Stimulated activated CD4-positive, alpha-beta T cell treated with anti-CD3 and anti-CD28 coated beads, Interleukin-4, amount 100 ng/mL, for 4 hours (primary cell): ENCODE results near the gene KIF13A.
"Not testable (repeated sequence)": the region's sequence is repeated elsewhere in the genome, so short reads cannot be mapped to it uniquely, and the experiment has no call there.

Experiments used
- DNase-seq, 2 experiments: peaks; one replicate each; pipeline ENCODE4 v3.0.0-alpha.2; 2020

The KIF13A gene

DNA sequence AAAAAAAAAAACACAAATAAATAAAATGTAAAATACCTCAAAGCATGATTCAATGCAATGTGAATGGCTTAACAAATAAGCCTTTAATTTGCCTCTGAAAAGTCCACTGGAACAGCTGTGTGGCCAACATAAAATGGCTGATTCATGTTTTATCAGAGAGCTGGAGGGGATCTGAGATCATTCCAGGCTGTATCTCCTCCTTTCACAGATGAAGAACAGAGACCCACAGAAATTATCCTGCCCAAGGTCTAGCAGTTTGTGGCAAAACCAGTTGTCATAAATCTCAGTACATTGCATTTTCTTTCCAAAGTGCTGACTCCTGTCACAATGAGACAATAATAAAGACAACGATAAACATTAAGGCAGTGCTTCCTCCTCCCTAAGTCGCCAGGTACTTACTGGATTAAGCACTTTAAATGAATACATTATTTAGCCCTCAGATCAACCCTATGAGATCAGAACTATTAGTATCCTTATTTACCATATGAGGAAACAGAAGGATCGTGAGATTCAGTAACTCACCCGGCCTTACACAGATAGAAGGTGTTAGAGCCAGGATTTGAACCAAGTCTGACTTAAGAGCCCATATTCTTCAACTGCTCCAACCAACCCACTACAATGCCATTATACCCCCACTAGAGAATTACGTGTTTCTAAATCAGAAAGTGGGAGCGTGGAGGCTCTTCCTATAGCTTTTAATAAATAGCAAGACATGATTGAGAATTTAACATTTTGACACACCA lies 118.3 kb downstream of the KIF13A start:
- no peak for DNase-seq

DNA sequence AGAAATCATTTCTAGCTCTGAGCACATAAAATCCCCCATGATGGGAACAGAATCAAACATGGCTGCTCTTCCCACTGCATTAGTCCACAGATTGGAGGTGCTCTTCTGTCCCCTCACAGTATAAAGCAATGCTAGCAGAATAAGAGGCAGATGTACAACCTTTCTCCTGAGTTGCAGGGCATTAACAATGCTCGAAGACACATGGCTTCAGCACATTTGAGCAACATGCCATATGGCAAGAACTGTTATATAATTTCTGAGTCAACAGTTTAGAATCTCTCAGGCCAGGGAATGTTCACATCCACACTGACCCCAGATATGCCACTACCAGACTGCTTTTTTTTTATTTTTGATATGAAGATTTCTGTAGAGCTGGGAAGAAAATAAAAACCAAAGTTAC lies 119.6 kb downstream of the KIF13A start:
- no peak for DNase-seq

GRCh38 chr6:17866876-17867444 lies 120.5 kb downstream of the KIF13A start:
- DNase-seq, result no peak

DNA sequence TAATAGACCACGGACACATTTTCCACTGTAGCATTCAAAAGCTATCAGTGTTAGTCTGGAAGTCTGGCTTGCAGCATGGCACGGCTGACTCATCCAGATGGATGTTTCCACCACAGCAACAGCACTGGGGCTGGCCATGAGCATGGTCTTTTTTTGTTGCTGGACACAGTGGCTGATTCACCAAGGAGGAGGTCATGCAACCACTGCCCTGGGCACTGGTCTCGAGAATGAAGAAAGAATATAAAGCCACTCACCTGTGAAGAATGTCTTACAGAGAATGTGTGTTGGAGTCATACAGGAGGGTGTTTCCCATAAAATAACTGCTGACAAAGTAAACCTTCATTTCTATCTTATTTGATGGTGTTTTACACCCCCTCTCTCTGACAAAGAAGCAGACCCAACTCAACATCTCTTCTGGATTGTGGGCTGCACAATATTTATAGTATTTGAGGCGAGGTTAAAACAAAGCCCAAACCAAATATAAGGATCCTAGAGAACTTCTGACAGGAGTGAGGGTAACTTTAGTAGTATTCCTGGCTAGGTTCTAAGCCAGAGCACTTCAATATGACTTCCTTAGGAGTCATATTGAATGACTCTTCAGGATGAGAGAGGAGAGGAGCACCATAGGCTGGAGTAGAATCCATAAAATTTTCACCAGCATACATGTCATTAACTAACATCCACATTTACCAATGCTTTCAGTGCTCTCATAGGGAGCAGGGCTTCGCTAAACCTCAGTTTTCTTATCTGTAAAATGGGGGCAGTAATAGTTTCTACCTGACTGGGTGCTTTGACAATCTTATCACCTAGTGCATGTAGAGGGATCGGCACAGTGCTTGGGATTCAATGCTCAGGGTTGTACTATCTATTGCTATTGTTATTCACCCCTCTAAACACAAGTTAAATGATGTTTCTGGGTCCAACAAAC lies 121.4 kb downstream of the KIF13A start:
- DNase-seq, result no peak

DNA sequence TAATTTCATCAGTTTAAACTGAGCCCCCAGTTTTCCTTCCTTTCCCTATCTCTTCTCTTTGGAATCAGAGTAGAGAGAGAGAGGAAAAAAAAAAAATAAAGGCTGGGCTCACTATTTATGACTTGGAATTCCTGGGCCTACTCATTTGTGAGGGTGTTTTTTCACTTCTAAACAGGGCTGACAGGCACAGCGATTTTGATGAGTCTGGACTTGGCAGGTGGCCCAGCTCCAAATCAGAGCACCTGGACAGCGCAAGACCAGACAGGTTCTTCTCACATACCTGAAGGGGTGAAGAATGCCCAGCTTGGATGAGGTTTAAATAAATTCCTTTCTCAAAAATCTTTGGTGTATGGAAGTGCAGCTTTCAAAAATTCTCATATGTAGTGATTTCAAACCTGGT lies 122.2 kb downstream of the KIF13A start:
- no peak for DNase-seq

DNA sequence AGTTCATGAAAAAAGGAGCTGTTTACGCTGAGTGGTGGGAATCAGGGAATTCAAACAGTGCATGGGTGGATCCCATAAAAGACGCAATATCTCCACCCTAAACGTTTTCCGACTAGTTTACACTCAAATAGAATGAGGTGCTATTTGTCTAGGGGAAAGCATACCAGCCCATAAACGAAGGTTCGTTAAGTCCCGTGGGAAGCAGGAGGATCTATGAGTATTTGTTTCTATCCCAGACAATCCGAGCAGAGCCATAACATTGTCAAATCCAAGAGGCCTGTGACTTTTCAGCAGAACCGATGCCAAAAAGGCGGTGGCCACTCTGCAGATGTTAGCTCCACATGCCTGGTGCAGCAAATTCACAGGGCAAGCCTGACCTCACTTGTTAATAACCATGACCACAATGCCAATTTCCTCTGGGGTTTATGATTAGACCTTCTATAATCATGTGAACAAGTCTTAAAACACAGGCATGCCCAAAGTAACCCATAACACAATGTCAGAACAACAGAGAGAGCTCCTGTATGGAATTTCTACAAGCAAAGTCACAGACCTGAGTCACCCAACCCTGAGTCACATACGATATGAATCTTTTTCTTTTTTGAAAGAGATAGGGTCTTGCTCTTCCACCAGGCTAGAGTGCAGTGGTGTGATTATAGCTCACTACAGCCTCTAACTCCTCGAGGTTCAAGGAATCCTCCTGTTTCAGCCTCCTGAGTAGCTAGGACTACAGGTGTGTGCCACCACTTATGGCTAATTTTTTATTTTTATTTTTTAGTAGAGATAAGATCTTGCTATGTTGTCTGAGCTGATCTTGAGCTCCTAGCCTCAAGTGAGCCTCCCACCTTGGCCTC lies 123.3 kb downstream of the KIF13A start:
- DNase-seq, result no peak

- DNase-seq, result no peak
Measured at GRCh38 chr6:17861361-17861760, 126.1 kb downstream of the KIF13A start.

DNA sequence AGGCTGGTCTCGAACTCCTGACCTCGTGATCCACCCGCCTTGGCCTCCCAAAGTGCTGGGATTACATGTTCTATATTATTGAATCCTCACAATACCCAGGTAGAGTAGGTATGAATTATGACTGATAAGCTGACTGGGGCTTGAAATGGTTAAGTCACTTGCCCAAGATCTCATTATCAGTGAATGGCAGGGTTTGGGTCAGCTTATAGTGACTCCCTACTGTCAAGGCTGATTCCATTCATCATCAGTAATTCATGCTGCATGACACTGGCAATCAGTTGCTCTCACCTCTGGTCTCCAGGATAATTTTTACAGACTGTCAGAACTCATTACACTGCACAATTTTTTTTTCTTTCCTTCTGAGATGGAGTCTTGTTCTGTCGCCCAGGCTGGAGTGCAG lies 127.6 kb downstream of the KIF13A start:
- DNase-seq, result no peak

GRCh38 chr6:17858584-17858983 lies 128.9 kb downstream of the KIF13A start:
- DNase-seq, result no peak

GRCh38 chr6:17857188-17857587 lies 130.2 kb downstream of the KIF13A start:
- not testable (repeated sequence) for DNase-seq

- no peak for DNase-seq
Measured at GRCh38 chr6:17856306-17856705, 131.1 kb downstream of the KIF13A start.

- DNase-seq, result no peak
Measured at GRCh38 chr6:17855381-17855780, 132.1 kb downstream of the KIF13A start.

DNA sequence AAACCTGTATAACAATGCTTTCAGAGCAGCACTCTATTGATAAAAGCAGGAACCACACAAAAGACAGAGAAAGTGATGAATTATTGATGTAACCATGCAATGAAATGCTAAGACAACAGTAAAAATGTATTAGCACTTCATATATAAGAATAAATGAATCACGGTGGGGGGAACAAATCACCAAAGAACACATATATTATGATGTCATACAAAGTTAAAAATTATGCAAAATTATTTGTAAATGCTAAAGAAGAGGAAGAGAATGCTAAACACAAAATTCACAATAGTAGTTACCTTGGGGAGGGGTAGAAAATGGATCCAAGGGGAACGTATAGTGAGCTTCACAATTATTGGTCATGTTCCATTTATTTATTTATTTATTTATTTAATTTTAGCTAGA lies 133.9 kb downstream of the KIF13A start:
- DNase-seq, result no peak

- DNase-seq, result no peak
Measured at GRCh38 chr6:17851720-17852161, 135.7 kb downstream of the KIF13A start.

DNA sequence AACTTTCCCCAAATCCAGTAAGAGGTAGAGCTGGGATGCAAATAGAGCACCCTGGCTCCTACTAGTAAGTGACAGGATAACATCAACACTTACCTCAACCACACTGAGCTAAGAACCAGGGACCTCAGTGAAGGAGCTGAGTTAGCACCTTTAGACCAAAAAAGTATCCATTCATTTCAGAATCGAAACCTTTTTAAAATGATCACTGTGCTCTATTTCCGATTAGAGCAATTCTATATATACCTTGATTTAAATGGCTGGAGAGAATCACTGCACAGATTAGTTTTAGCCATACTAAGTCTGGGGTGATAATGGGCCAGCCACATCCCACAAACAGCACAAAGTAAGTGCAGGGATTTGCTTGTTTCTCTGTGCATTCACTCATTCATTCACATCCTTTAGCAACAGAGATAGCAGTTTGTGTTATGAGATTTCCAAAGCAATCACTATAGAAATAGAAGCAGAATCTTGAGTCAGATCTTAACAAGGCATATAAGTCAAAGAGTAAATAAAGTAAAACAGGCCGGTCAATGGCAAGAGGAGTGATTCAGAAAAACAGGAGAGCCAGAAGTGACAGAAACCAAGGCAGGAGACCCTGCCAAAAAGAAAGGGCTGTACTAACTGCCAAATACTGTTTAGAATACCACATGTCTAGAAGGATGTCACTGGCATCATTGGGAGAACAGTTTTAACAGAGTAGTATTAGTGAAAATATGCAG lies 136.3 kb downstream of the KIF13A start:
- DNase-seq, result no peak

DNA sequence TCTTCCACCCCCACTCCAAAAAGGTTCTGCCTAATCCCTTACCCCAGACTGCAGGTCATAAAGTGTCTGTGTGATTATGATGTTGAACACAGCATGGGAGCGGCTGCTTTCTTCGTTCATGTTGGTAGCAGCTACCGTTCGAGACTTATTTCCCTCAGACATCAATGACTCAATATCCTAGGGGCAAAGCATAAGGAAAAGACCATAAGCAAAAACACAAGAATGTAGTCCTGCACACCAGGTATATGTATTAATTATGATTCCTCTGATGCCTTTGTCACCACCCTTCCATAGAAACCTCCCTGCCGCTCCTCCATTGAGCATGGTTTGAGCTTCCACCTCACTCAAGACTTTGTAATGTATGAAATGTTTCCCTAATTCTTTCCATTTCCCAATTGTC lies 137.2 kb downstream of the KIF13A start:
- DNase-seq, result no peak

DNA sequence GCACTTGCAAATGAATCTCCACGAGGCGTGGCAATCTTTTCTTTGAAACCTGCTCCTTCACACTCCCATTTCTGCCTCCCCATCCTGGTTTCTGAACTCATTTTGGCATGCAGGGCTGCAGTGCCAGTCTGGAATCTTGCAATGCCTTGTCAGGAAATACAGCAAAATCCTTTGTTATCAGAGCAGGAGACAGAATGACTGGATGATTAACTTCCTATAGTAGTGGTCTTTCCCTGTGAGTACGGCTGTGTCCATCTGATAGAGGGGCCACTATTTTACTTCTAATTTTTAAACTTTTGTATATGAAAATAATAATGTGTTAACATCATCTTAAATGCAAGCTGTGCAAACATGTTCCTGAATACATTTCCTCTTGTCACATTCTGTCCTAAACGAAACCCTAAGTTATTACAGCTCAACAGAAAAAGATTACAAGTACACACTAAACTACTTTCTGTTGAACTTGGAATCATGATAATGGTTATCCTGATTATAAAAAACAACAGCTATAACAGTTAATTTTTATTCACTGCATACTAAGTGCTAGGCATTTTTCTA lies 140.2 kb downstream of the KIF13A start:
- no peak for DNase-seq

- DNase-seq, result no peak
Measured at GRCh38 chr6:17846762-17847161, 140.7 kb downstream of the KIF13A start.

- no peak for DNase-seq
Measured at GRCh38 chr6:17845598-17845997, 141.8 kb downstream of the KIF13A start.

DNA sequence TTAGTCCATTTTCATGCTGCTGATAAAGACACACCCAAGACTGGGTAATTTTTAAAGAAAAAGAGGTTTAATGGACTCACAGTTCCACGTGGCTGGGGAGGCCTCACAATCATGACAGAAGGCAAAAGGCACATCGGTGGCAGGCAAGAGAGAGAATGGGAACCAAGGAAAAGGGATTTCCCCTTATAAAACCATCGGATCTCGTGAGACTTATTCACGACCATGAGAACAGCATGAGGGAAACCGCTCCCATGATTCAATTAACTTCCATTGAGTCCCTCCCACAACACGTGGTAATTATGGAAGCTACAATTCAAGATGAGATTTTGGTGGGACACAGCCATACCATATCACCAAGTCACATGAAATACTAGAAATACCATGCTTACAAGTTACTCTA lies 142.5 kb downstream of the KIF13A start:
- not testable (repeated sequence) for DNase-seq

DNA sequence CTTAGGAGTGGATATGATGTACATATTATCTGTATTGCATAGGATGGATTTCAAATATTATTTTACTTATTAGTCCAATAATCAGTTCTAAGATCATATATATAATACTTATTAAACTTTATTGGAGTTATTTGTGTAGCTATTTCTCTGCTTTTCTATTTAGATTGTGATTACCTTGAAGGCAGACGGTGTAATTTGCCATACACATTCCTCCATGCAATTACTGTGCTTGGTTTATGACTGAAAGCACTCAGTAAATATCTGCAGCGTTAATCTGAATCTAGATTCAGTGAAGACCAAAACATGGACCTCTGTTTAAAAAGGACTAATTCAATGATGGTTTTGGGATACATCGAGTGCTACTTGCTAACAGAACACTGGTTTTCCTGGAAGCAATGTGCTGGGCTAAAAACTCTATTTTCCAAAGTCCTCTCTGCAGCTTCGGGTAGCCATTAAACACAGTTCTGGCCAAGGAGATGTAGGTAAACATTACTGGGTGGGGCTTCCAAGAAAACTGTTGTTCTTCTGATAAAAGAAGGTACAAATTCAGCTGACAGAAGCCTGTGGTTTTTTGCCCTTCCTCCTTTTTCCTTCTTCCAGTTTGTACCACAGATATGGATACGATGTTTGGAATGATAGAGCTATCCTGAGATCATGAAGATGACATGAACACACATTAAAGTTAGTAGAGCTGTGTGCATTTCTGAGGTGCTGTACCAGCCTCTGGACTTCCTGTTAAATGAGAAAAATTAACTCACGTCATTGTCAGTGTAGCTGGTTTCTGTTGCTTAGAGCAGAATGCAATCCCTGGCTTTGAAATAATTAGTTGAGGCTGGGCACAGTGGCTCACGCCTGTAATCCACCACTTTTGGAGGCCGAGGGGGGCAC lies 144.3 kb downstream of the KIF13A start:
- no peak for DNase-seq
